Daoy (cell line): ENCODE data around the gene CATSPERE. TPM values are rescaled to one million over a fixed set of nuclear protein-coding genes. Genes with fewer than 3 reads are reported as not detected.
"Not testable (repeated sequence)": the region's sequence is repeated elsewhere in the genome, so short reads cannot be mapped to it uniquely, and the experiment has no call there.

Experiments
- DNase-seq: peaks from one replicate; pipeline ENCODE4 v3.0.0-alpha.2; 2015; ENCODE audit warnings: low read depth
- total RNA-seq: library from RNA; depleted of rRNA; stranded (reverse); fragments of >200 nt; shearing (Covaris generic); gene quantifications from 2 replicates; pipeline ENCODE4 v1.2.3, GENCODE V29; 2014

The CATSPERE gene
- total RNA-seq, 1 experiment from 2014 or later: 0.17 TPM

- DNase-seq: no peak
Measured at GRCh38 chr1:244628789-244629188, 167.7 kb downstream of the CATSPERE start.

DNA sequence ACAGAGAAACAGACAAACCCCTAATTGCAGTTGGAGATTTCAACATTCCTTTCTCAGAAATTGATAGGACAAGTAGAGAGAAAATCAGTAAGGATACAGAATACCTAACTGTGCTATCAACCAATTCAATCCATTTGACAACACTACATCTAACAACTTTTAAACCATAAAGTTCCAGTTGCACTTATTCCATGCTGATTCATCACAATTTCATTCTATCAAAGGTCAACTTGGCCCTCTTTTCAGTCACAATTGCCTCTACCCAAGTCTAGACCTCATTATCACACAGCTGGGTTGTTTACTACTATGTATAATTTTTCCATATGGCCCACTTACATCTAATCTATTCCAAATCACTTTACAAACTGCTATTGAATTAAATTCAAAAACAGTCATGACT, 172.1 kb downstream of the CATSPERE start:
- no peak for DNase-seq

- no peak for DNase-seq
Measured at GRCh38 chr1:244634546-244634945, 173.5 kb downstream of the CATSPERE start.

DNA sequence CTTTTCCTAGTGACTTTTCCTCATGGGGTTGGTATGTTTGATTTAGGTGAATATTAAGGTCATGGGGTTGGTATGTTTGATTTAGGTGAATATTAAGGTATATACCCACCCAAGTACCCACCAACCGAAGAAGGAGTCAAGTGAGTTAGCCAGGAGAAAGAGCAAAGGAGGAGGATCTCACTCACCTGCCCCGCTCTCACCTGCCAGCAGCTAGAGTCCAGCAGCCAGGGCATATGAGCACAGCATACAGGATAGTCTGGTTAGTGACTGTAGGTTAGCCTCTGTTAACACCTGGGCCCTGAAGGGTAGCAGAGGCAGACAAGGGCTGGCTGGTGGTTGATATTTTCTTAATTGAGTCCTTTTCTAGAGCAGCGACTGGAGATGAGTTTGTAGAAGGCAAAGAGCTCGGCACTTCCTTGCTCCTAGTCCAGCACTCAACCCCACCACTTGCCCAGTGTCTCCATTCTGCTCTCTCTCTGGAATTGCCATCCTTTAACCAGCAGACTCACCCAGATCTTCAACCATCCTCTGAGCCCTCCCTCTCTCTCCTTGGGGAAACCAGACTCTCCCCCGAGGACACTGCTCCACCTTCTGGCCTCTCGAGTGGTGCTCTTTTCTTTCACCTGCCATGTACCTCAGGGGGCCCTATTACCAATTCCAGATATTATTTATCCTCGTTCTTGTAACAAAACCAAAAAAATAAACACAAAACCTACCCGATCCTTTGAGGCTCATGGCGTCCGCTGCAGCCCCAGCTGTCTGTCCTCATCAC, 175.6 kb downstream of the CATSPERE start:
- no peak for DNase-seq

GRCh38 chr1:244639561-244639960, 178.5 kb downstream of the CATSPERE start:
- no peak for DNase-seq

DNA sequence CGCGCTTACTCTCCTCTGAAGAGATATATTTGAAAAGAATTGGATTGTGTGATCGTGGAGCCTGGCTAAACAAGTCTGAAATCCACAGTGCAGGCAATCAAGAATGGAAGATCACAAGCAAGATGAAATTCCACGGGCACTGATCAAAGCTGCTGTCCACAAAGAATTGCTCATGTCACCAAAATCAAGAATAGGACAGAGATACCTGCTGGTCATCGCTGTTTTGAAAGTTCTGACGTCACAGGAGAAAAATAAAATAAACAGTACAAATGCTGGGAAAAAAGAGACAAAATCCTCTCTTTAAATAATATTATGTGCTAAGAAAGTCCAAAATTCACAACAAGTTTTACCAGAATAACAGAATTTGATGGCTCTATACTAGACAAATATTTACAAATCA, 179.8 kb downstream of the CATSPERE start:
- no peak for DNase-seq

- DNase-seq: no peak
Measured at GRCh38 chr1:244642526-244642925, 181.5 kb downstream of the CATSPERE start.

- no peak for DNase-seq
Measured at GRCh38 chr1:244642988-244643387, 181.9 kb downstream of the CATSPERE start.

DNA sequence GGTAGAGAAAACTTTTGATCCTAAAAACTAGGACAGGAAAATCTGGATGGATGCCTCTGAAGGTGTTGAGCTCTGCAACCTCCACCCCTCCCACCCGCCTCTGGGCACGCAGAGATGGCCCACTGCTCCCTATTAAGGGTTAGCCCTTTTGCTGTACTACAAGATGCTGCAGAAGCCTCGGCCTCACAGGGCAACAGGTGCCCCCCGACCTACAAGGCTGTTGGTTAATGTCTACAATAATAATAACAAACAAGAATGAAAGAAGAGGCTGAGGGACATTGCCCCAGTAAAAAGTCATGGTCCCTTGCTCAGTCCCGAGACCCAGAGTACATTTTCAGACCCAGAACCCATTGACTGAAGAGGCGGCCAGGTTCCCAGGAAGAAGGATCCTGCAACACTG, 184.3 kb downstream of the CATSPERE start:
- DNase-seq: no peak

- no peak for DNase-seq
Measured at GRCh38 chr1:244645890-244646289, 184.8 kb downstream of the CATSPERE start.

- no peak for DNase-seq
Measured at GRCh38 chr1:244647819-244648218, 186.7 kb downstream of the CATSPERE start.

DNA sequence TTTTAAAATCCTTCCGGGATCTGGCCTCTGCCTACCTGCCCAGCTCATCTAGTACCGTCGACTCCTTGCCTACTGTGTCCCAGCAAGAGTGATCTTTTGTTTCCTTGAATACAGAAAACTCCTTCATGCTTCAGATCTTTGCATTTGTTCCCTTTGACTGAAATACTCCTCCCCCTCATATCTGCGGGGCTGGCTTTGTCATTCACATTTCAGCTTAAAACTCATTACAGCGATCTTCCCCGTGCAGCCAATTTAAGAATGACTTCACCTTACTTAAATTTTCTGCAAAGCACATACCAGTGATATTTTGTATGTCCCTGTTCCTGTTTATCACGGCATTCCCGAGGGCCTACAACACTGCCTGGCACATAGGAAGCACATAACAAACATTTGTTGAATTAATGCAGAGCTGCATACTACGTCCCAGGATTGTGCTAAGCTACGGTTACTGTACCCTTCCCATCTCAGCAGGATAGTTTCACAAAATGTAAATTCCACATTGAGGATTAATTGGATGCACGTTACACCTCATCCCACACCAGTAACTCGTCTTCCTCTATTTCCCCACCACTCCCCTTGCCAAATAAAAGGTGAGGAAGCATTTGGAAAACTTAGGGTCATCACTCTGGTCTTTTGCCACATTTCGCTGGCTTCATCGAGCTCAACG, 191.0 kb downstream of the CATSPERE start:
- DNase-seq: no peak

- peak; percentile 99 for DNase-seq
Measured at GRCh38 chr1:244652623-244653438, 191.8 kb downstream of the CATSPERE start, which contains the start of gene DESI2. Gene DESI2 (plus strand): TSS chr1:244653126. CDS start chr1:244653314, 188 bp downstream.

DNA sequence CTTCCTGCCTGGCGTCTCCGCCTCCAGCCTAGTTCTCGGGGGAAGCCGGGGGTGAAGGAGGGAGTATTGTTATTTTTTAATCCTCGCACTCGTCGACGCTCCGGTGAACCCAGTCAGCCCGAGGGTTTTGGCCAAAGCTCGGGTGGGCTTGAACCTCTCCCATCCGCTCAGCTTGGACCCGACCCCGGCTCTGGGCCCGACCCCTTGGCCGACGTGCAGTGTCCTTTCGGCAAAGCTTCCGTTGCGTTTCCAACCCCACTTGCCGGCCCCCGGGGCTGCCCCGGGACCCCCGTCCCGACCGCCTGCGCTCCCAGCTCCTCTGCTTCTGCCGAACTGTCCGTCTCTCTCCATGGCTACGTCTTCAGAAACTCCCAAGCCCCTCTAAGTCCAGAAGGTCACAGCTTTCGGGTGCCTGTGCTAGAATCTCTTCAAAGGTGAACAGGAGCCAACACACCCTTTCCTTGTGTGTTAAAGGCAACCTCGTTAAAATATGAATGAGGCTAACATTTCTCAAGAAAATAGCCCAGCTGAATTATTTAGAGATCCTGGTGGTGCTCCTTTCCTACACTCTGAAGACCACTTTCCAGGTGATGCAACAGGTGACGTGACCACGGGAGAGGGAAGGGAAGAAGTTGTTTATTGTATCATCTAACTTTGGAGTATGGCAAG, 192.5 kb downstream of the CATSPERE start:
- DNase-seq: peak; percentile 22

- no peak for DNase-seq
Measured at GRCh38 chr1:244654108-244655038, 193.3 kb downstream of the CATSPERE start.

DNA sequence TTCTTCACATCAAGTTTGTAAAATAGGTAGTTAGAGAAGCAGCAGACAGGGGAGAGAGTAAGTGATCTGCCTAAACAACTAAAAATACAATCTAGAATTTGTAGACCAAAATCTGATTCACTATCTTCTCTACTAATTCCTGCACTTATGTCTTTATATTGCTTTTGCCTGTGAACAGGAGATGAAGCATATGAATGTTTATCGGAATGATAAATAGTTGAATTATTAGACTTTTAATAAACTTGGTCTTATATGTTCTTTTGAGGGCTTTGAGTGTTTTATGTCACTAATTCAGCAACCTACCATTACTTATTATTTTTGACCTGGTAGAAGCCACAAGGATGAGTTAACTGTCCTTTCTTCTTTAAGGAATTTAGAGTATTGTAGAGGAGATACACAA, 194.1 kb downstream of the CATSPERE start:
- DNase-seq: no peak

DNA sequence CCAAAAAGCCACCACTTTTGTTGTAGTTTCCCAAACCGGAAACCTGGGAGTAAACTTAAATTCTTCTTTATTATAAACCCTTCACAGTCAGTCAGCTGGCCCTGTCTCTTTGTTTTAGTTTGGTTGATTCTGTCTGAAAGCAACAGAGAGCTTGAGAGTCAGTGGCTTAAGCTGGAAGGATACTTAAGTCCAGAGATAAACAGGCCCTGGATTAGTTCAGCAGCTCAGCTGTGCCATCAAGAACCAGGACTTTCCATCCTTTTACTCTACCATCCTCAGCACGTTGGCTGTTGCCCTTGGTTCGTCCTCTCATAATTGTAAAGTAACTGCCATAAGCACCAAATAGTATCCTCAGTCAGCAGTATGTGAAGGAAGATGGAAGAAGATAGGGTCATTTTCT, 196.3 kb downstream of the CATSPERE start:
- no peak for DNase-seq

- no peak for DNase-seq
Measured at GRCh38 chr1:244659694-244660093, 198.6 kb downstream of the CATSPERE start.

GRCh38 chr1:244660595-244660994, 199.5 kb downstream of the CATSPERE start:
- DNase-seq: no peak

- DNase-seq: not testable (repeated sequence)
Measured at GRCh38 chr1:244661569-244662312, 200.7 kb downstream of the CATSPERE start.
